Loucy (cell line): ENCODE results near the gene IGLL1.

Experiments used
- H2AFZ ChIP-seq: fragments of 200-600 bp; sonication (generic); 2 replicates; pipeline ENCODE4 v1.6.0; 2016; ENCODE audit warnings: antibody characterized with exemption, mild to moderate bottlenecking, low read length, moderate library complexity
- H3F3A ChIP-seq: fragments of 200-600 bp; 2 replicates; pipeline ENCODE4 v1.6.0; 2016; ENCODE audit warnings: antibody characterized with exemption, low read depth, mild to moderate bottlenecking
- H3K27me3 ChIP-seq: fragments of 200-600 bp; sonication (generic); 2 replicates; pipeline ENCODE4 v1.6.1; 2014; ENCODE audit warnings: low read length, mild to moderate bottlenecking; ENCODE audit not compliant: insufficient read depth, poor library complexity, severe bottlenecking
- H3K36me3 ChIP-seq: fragments of 200-600 bp; sonication (generic); 2 replicates; pipeline ENCODE4 v1.6.1; 2016; ENCODE audit warnings: low read length; ENCODE audit not compliant: insufficient read depth
- H3K4me1 ChIP-seq: fragments of 200-600 bp; sonication (generic); 2 replicates; pipeline ENCODE4 v1.5.1; 2014; ENCODE audit warnings: low read length, mild to moderate bottlenecking; ENCODE audit not compliant: insufficient read depth, poor library complexity, severe bottlenecking
- H3K4me2 ChIP-seq: fragments of 200-600 bp; sonication (generic); 2 replicates; pipeline ENCODE4 v1.6.0; 2014; ENCODE audit warnings: antibody characterized with exemption, low read length, low read depth, mild to moderate bottlenecking; ENCODE audit not compliant: poor library complexity, severe bottlenecking
- H3K4me3 ChIP-seq: fragments of 200-600 bp; sonication (generic); 2 replicates; pipeline ENCODE4 v1.5.1; 2014; ENCODE audit warnings: low read length, mild to moderate bottlenecking, mixed read lengths; ENCODE audit not compliant: poor library complexity, severe bottlenecking
- H3K79me2 ChIP-seq: fragments of 200-600 bp; sonication (generic); 2 replicates; pipeline ENCODE4 v1.6.1; 2014; ENCODE audit warnings: low read length; ENCODE audit not compliant: insufficient read depth
- H3K9ac ChIP-seq: fragments of 200-600 bp; sonication (generic); 2 replicates; pipeline ENCODE4 v1.6.0; 2014; ENCODE audit warnings: mild to moderate bottlenecking, low read depth, low read length, moderate library complexity; ENCODE audit not compliant: poor library complexity, severe bottlenecking
- H3K9me2 ChIP-seq: fragments of 200-600 bp; sonication (generic); replicated peaks from 2 replicates; pipeline ENCODE4 v1.6.1; 2016; ENCODE audit warnings: low read depth, low read length, mixed read lengths
- H3K9me3 ChIP-seq: fragments of 200-600 bp; sonication (generic); 2 replicates; pipeline ENCODE4 v1.6.1; 2014; ENCODE audit warnings: mild to moderate bottlenecking, antibody characterized with exemption, low read length, low read depth; ENCODE audit not compliant: insufficient read depth
- H4K20me1 ChIP-seq: fragments of 200-600 bp; sonication (generic); 2 replicates; pipeline ENCODE4 v1.6.0; 2014; ENCODE audit warnings: antibody characterized with exemption, low read length, mild to moderate bottlenecking; ENCODE audit not compliant: insufficient read depth, poor library complexity, severe bottlenecking
- EZH2phosphoT487 ChIP-seq: fragments of 200-600 bp; IDR thresholded peaks from 2 replicates; pipeline ENCODE4 v1.6.1; 2018; ENCODE audit warnings: antibody characterized with exemption, mild to moderate bottlenecking, moderate library complexity, borderline replicate concordance
- TF ChIP-seq, protein P1 (sequence below): fragments of 200-600 bp; sonication (generic); conservative IDR thresholded peaks from 2 replicates; pipeline ENCODE4 v1.5.1; 2014; ENCODE audit warnings: mild to moderate bottlenecking, antibody characterized with exemption, low read length

Gene IGLL1

GRCh38 chr22:23534851-23535717, 45.0 kb downstream of the IGLL1 start:
- Histone ChIP-seq H3K4me1 (peaks cover 39% of the 10 kb centered on the region), H3K9me2 (no peaks in the 10 kb centered on the region), H4K20me1 (no peaks in the 10 kb centered on the region), H3K36me3 (no peaks in the 10 kb centered on the region), H3F3A (no peaks in the 10 kb centered on the region), H3K79me2 (no peaks in the 10 kb centered on the region), H3K9ac (peak overlapping the region; percentile 36), H2AFZ (no peak overlapping the region), H3K9me3 (no peaks in the 10 kb centered on the region), H3K27me3 (no peaks in the 10 kb centered on the region), H3K4me2 (no peak overlapping the region), H3K4me3 (no peak overlapping the region)
- no peak for TF ChIP-seq EZH2phosphoT487
- TF ChIP-seq, protein P1, sequence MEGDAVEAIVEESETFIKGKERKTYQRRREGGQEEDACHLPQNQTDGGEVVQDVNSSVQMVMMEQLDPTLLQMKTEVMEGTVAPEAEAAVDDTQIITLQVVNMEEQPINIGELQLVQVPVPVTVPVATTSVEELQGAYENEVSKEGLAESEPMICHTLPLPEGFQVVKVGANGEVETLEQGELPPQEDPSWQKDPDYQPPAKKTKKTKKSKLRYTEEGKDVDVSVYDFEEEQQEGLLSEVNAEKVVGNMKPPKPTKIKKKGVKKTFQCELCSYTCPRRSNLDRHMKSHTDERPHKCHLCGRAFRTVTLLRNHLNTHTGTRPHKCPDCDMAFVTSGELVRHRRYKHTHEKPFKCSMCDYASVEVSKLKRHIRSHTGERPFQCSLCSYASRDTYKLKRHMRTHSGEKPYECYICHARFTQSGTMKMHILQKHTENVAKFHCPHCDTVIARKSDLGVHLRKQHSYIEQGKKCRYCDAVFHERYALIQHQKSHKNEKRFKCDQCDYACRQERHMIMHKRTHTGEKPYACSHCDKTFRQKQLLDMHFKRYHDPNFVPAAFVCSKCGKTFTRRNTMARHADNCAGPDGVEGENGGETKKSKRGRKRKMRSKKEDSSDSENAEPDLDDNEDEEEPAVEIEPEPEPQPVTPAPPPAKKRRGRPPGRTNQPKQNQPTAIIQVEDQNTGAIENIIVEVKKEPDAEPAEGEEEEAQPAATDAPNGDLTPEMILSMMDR = no peak

DNA sequence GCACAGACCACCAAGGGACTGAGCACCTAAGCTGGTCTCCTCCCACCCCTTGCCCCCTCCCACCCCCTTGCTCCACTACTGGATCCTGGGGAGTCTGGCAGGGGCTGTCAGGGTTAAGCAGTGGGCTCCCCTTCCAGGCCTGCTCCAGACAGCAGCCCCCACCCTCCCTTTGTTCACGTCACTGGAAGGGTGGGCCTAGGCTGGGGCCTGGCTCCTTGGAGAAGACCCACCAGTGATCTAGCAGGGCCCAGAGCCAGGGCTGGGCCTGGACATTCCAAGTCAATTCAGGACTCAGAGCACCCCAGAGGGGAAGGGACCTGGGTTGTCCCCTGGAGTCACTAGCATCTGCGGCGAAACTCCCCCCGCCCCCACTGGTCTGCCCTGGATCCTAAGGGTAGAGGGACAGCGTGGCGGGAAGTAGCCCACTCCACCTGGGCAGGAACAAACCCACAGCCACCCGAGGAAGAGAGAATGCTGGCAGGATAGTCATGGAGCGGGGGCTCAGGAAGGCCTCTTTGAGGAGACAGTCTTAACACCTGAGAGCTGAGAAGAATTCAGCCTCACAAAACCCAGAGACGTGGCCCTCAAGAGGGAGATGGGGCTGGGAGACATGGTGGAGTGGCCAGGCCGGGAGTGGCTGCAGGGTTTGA, 45.8 kb downstream of the IGLL1 start:
- TF ChIP-seq, protein P1 = no peak
- no peak for TF ChIP-seq EZH2phosphoT487
- H3K9ac ChIP-seq = peak overlapping the region; percentile 17
- H3K9me2 ChIP-seq = no peaks in the 10 kb centered on the region
- no peaks in the 10 kb centered on the region for H3K79me2 ChIP-seq
- no peak overlapping the region for H3K4me2 ChIP-seq
- no peaks in the 10 kb centered on the region for H3F3A ChIP-seq
- no peak overlapping the region for H2AFZ ChIP-seq
- H3K36me3 ChIP-seq = no peaks in the 10 kb centered on the region
- no peak overlapping the region for H3K4me3 ChIP-seq
- no peaks in the 10 kb centered on the region for H4K20me1 ChIP-seq
- peaks cover 37% of the 10 kb centered on the region for H3K4me1 ChIP-seq
- no peaks in the 10 kb centered on the region for H3K27me3 ChIP-seq
- H3K9me3 ChIP-seq = no peaks in the 10 kb centered on the region

GRCh38 chr22:23533771-23534191, 46.3 kb downstream of the IGLL1 start:
- Histone ChIP-seq H3F3A (no peaks in the 10 kb centered on the region), H3K4me3 (no peak overlapping the region), H3K79me2 (no peaks in the 10 kb centered on the region), H3K27me3 (no peaks in the 10 kb centered on the region), H3K9me3 (no peaks in the 10 kb centered on the region), H3K4me1 (peaks cover 34% of the 10 kb centered on the region), H3K4me2 (no peak overlapping the region), H2AFZ (no peak overlapping the region), H3K9me2 (no peaks in the 10 kb centered on the region), H4K20me1 (no peaks in the 10 kb centered on the region), H3K9ac (peak overlapping the region; percentile 17), H3K36me3 (no peaks in the 10 kb centered on the region)
- TF ChIP-seq, protein P1 = no peak
- TF ChIP-seq EZH2phosphoT487 = no peak
